SU-DHL-6 (cell line): ENCODE data around the gene C1QL4.

Source experiments
- EZH2phosphoT487 ChIP-seq: fragments of 200-600 bp; sonication (generic), shearing (Covaris generic); conservative IDR thresholded peaks from 2 replicates; pipeline ENCODE4 v1.6.1; 2018; ENCODE audit warnings: mild to moderate bottlenecking, antibody characterized with exemption, low read length, moderate library complexity, mixed read lengths
- TF ChIP-seq, protein P1 (sequence below): fragments of 200-600 bp; sonication (generic); IDR thresholded peaks from one replicate; pipeline ENCODE4 v1.5.1; 2017; ENCODE audit warnings: antibody characterized with exemption, mild to moderate bottlenecking, low read length, moderate library complexity; ENCODE audit not compliant: insufficient read depth, poor library complexity, severe bottlenecking

- TF ChIP-seq, protein P1, sequence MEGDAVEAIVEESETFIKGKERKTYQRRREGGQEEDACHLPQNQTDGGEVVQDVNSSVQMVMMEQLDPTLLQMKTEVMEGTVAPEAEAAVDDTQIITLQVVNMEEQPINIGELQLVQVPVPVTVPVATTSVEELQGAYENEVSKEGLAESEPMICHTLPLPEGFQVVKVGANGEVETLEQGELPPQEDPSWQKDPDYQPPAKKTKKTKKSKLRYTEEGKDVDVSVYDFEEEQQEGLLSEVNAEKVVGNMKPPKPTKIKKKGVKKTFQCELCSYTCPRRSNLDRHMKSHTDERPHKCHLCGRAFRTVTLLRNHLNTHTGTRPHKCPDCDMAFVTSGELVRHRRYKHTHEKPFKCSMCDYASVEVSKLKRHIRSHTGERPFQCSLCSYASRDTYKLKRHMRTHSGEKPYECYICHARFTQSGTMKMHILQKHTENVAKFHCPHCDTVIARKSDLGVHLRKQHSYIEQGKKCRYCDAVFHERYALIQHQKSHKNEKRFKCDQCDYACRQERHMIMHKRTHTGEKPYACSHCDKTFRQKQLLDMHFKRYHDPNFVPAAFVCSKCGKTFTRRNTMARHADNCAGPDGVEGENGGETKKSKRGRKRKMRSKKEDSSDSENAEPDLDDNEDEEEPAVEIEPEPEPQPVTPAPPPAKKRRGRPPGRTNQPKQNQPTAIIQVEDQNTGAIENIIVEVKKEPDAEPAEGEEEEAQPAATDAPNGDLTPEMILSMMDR: no peak
- no peak for TF ChIP-seq EZH2phosphoT487
These were observed 4.7 kb upstream of the C1QL4 start for GRCh38 chr12:49341777-49342065.
